Activated CD8-positive, alpha-beta T cell treated with anti-CD3 and anti-CD28 coated beads for 36 hours (primary cell): Measurements from ENCODE around the gene RFTN1. TPM values are rescaled to one million over a fixed set of nuclear protein-coding genes. Genes with fewer than 3 reads are reported as not detected.
A peak's percentile ranks its signal among the peaks of the same experiment; 100 is the strongest.

Source experiments
- ATAC-seq: fragments of 200-7000 bp; cut with Tn5 transposase; one replicate; pipeline ENCODE4 v1.10.0; 2021; ENCODE audit warnings: mild to moderate bottlenecking, moderate library complexity
- CTCF ChIA-PET: fragments of 350-600 bp; sonication (Branson Sonifier 250); formaldehyde crosslinking; loops from one replicate; lab custom pipeline; 2021; ENCODE audit warnings: antibody characterized with exemption; lab: Charles Lee
- POLR2A ChIA-PET: fragments of 350-600 bp; sonication (Branson Sonifier 250); formaldehyde crosslinking; loops from one replicate; lab custom pipeline; 2021; ENCODE audit warnings: antibody characterized with exemption; lab: Charles Lee
- DNase-seq: peaks from one replicate; pipeline ENCODE4 v3.0.0-alpha.2; 2020
- H3K27ac Mint-ChIP-seq: one replicate; pipeline ENCODE4 v1.8.0; 2021; ENCODE audit warnings: mild to moderate bottlenecking, mixed read lengths
- H3K27me3 Mint-ChIP-seq: one replicate; pipeline ENCODE4 v1.8.0; 2021; ENCODE audit warnings: mixed read lengths
- H3K36me3 Mint-ChIP-seq: one replicate; pipeline ENCODE4 v1.8.0; 2021; ENCODE audit warnings: low read depth, mixed read lengths
- H3K4me1 Mint-ChIP-seq: one replicate; pipeline ENCODE4 v1.8.0; 2021; ENCODE audit warnings: low read depth, mixed read lengths
- H3K4me3 Mint-ChIP-seq: one replicate; pipeline ENCODE4 v1.8.0; 2021; ENCODE audit warnings: mild to moderate bottlenecking, moderate library complexity, mixed read lengths
- H3K9me3 Mint-ChIP-seq: one replicate; pipeline ENCODE4 v1.8.0; 2021; ENCODE audit warnings: mixed read lengths
- intact Hi-C: fragments of 100-400 bp; cut with micrococcal nuclease; formaldehyde crosslinking; loops from one replicate; pipeline ENCODE4 v1.10.0; 2022
- total RNA-seq, 2 experiments: library from RNA; stranded (reverse); gene quantifications; one replicate each; pipeline ENCODE4 v1.2.3, GENCODE V29; 2021
- TF ChIP-seq, protein P1 (sequence below): fragments of 200-600 bp; IDR thresholded peaks from one replicate; pipeline ENCODE4 v1.8.0; 2022; ENCODE audit warnings: antibody characterized with exemption, mild to moderate bottlenecking

RFTN1 gene
- total RNA-seq, 2 experiments from 2014 or later = 113 to 125 TPM

GRCh38 chr3:16303037-16303575 is 210.4 kb downstream of the RFTN1 start:
- ChIA-PET POLR2A (interaction anchor here (1.3 to 6.8 kb wide), 4 partner anchors 11 to 217 kb away, joined by 3 to 86 read pairs (median 40); partner anchors contain the start of gene RFTN1), CTCF (interaction anchor here (6.1 to 9.9 kb wide), 2 partner anchors 11 to 15 kb away, joined by 60 to 120 read pairs; no protein-coding TSS in a partner anchor)
- Mint-ChIP-seq H3K36me3 (peaks cover 86% of the 10 kb centered on the region), H3K27ac (peak overlapping the region; percentile 95), H3K4me3 (peak overlapping the region; percentile 73), H3K4me1 (peaks cover 94% of the 10 kb centered on the region), H3K9me3 (peaks cover 7% of the 10 kb centered on the region), H3K27me3 (no peaks in the 10 kb centered on the region)
- intact Hi-C loops = no loop called here
- TF ChIP-seq, protein P1, sequence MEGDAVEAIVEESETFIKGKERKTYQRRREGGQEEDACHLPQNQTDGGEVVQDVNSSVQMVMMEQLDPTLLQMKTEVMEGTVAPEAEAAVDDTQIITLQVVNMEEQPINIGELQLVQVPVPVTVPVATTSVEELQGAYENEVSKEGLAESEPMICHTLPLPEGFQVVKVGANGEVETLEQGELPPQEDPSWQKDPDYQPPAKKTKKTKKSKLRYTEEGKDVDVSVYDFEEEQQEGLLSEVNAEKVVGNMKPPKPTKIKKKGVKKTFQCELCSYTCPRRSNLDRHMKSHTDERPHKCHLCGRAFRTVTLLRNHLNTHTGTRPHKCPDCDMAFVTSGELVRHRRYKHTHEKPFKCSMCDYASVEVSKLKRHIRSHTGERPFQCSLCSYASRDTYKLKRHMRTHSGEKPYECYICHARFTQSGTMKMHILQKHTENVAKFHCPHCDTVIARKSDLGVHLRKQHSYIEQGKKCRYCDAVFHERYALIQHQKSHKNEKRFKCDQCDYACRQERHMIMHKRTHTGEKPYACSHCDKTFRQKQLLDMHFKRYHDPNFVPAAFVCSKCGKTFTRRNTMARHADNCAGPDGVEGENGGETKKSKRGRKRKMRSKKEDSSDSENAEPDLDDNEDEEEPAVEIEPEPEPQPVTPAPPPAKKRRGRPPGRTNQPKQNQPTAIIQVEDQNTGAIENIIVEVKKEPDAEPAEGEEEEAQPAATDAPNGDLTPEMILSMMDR = no peak
- ATAC-seq (no peak), DNase-seq (no peak)

- POLR2A ChIA-PET = interaction anchor here (0.6 to 6.8 kb wide), 6 partner anchors 10 to 703 kb away, joined by 3 to 86 read pairs (median 12); partner anchors contain the start of gene RFTN1
Measured at GRCh38 chr3:16302082-16302631, 211.3 kb downstream of the RFTN1 start.

GRCh38 chr3:16301507-16301906 is 212.0 kb downstream of the RFTN1 start:
- H3K9me3 Mint-ChIP-seq = peaks cover 2% of the 10 kb centered on the region
- intact Hi-C loops = no loop called here
- no peaks in the 10 kb centered on the region for H3K27me3 Mint-ChIP-seq
- POLR2A ChIA-PET = interaction anchor here (0.6 to 6.8 kb wide), 11 partner anchors 9 to 702 kb away, joined by 3 to 86 read pairs (median 4); partner anchors contain the start of genes DPH3, OXNAD1 and RFTN1
- CTCF ChIA-PET = interaction anchor here (0.9 to 9.9 kb wide), 5 partner anchors 9 to 859 kb away, joined by 3 to 120 read pairs (median 5); no protein-coding TSS in a partner anchor
- DNase-seq = peak; percentile 71
- H3K4me3 Mint-ChIP-seq = peak overlapping the region; percentile 73
- H3K27ac Mint-ChIP-seq = peak overlapping the region; percentile 95
- H3K4me1 Mint-ChIP-seq = peaks cover 94% of the 10 kb centered on the region
- TF ChIP-seq, protein P1 = no peak
- ATAC-seq = peak; percentile 38
- H3K36me3 Mint-ChIP-seq = peaks cover 85% of the 10 kb centered on the region

More at GRCh38 chr3:16302082-16302631, 211.3 kb downstream of the RFTN1 start:
- Mint-ChIP-seq H3K9me3 (peaks cover 2% of the 10 kb centered on the region), H3K4me3 (peak overlapping the region; percentile 73), H3K27me3 (no peaks in the 10 kb centered on the region), H3K36me3 (peaks cover 85% of the 10 kb centered on the region), H3K4me1 (peaks cover 94% of the 10 kb centered on the region), H3K27ac (peak overlapping the region; percentile 95)
- DNase-seq (no peak), ATAC-seq (no peak)
- intact Hi-C loops = no loop called here
- TF ChIP-seq, protein P1 = no peak
- CTCF ChIA-PET = interaction anchor here (0.9 to 9.9 kb wide), 5 partner anchors 10 to 859 kb away, joined by 3 to 120 read pairs (median 5); no protein-coding TSS in a partner anchor

DNA sequence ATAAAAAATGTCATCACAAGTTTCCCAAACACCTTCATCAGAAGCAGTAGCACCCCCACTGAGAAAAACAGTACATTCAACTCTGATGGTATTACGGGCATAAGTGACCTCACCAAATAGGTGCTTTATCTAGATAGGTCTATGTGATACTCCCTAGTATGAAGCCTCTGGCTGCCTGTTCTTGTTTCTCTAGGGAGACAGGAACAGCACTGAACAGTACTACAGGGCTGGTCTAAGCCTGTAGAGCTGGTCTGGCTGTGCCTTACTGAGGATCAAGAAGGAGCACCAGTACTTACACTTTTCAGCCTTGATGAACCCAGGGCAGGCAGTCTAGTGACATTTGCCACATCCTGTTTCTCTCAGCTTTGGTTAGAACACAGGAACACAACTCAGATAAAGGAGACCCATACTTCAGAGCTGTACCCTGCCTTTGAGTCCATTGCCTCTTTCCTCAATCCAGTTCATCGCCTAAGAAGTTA is 212.6 kb downstream of the RFTN1 start:
- H3K27ac Mint-ChIP-seq = peak overlapping the region; percentile 95
- peak overlapping the region; percentile 73 for H3K4me3 Mint-ChIP-seq
- POLR2A ChIA-PET = interaction anchor here (0.7 to 6.8 kb wide), 11 partner anchors 9 to 221 kb away, joined by 3 to 86 read pairs (median 4); partner anchors contain the start of genes DPH3, OXNAD1 and RFTN1
- H3K4me1 Mint-ChIP-seq = peaks cover 94% of the 10 kb centered on the region
- peak; percentile 69 for DNase-seq
- CTCF ChIA-PET = interaction anchor here (0.8 to 9.9 kb wide), 5 partner anchors 9 to 860 kb away, joined by 3 to 120 read pairs (median 5); no protein-coding TSS in a partner anchor
- peaks cover 85% of the 10 kb centered on the region for H3K36me3 Mint-ChIP-seq
- intact Hi-C loops = no loop called here
- peaks cover 3% of the 10 kb centered on the region for H3K9me3 Mint-ChIP-seq
- ATAC-seq = peak; percentile 64
- no peaks in the 10 kb centered on the region for H3K27me3 Mint-ChIP-seq
- TF ChIP-seq, protein P1 = no peak
